Omental fat pad (tissue), 4 donors: ENCODE data around the gene MRPL40. TPM values are rescaled to one million over a fixed set of nuclear protein-coding genes. Genes with fewer than 3 reads are reported as not detected.

ENCODE experiments used
- ATAC-seq: fragments of 150-250 bp; one replicate; pipeline ENCODE4 v1.9.1; 2016; ENCODE audit warnings: mild to moderate bottlenecking, moderate library complexity; ENCODE audit not compliant: low FRiP score
- DNase-seq: peaks from one replicate; pipeline ENCODE4 v3.0.0-alpha.2; 2019; ENCODE audit warnings: low spot score
- CTCF ChIP-seq, 3 donors: fragments of 450-650 bp; IDR thresholded peaks; one replicate each; pipeline ENCODE4 v1.5.1; 2016 to 2017; ENCODE audit warnings: antibody characterized with exemption in 3 of 3, mild to moderate bottlenecking in 3 of 3, moderate library complexity in 2 of 3
- total RNA-seq, 4 donors: library from RNA; depleted of rRNA; stranded (reverse); fragments of >200 nt; gene quantifications; one replicate each; pipeline ENCODE4 v1.1.0, GENCODE V29; 2016

MRPL40 gene
- total RNA-seq, 4 donors from 2014 or later = 17.3 to 25.9 (median 24.0) TPM

- ATAC-seq (no peak), DNase-seq (no peak)
- no peak for TF ChIP-seq CTCF (IDR thresholded peaks at IDR 0.05)
Observed at GRCh38 chr22:19466848-19467752, 34.8 kb downstream of the MRPL40 start.

GRCh38 chr22:19467912-19468311 is 35.6 kb downstream of the MRPL40 start:
- no peak for ATAC-seq
- TF ChIP-seq CTCF (IDR thresholded peaks at IDR 0.05) = no peak
- no peak for DNase-seq

GRCh38 chr22:19469421-19469820 is 37.1 kb downstream of the MRPL40 start:
- DNase-seq (no peak), ATAC-seq (no peak)
- TF ChIP-seq CTCF (IDR thresholded peaks at IDR 0.05) = no peak

GRCh38 chr22:19470010-19470409 is 37.7 kb downstream of the MRPL40 start:
- ATAC-seq (no peak), DNase-seq (no peak)
- TF ChIP-seq CTCF (IDR thresholded peaks at IDR 0.05) = no peak

GRCh38 chr22:19471572-19471971 is 39.2 kb downstream of the MRPL40 start:
- ATAC-seq (no peak), DNase-seq (no peak)
- no peak for TF ChIP-seq CTCF (IDR thresholded peaks at IDR 0.05)

GRCh38 chr22:19472233-19472632 is 39.9 kb downstream of the MRPL40 start:
- no peak for TF ChIP-seq CTCF (IDR thresholded peaks at IDR 0.05)
- ATAC-seq (no peak), DNase-seq (no peak)

- no peak for ATAC-seq
Observed at GRCh38 chr22:19473578-19473977, 41.2 kb downstream of the MRPL40 start.

More at GRCh38 chr22:19473578-19473977, 41.2 kb downstream of the MRPL40 start:
- no peak for DNase-seq
- no peak for TF ChIP-seq CTCF (IDR thresholded peaks at IDR 0.05)
